ENCODE data around the gene ABCA1.

Gene ABCA1

GRCh38 chr9:104836767-104837166, 91.2 kb downstream of the ABCA1 start:
- no peak for DNase-seq

GRCh38 chr9:104836235-104836634, 91.7 kb downstream of the ABCA1 start:
- peak in 1 of 2 donors; percentile 38 for DNase-seq

- peak in 1 of 2 donors; percentile 7 for DNase-seq
Observed at GRCh38 chr9:104835161-104835560, 92.8 kb downstream of the ABCA1 start.

- DNase-seq: no peak
Observed at GRCh38 chr9:104833696-104834095, 94.3 kb downstream of the ABCA1 start.

- no peak for DNase-seq
Observed at GRCh38 chr9:104831681-104832080, 96.3 kb downstream of the ABCA1 start.

GRCh38 chr9:104826911-104827310, 101.0 kb downstream of the ABCA1 start:
- DNase-seq: no peak

- no peak for DNase-seq
Observed at GRCh38 chr9:104826079-104826775, 101.7 kb downstream of the ABCA1 start.

- DNase-seq: no peak
Observed at GRCh38 chr9:104820336-104820735, 107.6 kb downstream of the ABCA1 start.

GRCh38 chr9:104819033-104819432, 108.9 kb downstream of the ABCA1 start:
- no peak for DNase-seq

GRCh38 chr9:104817437-104817836, 110.5 kb downstream of the ABCA1 start:
- DNase-seq: no peak

GRCh38 chr9:104815851-104816565, 111.9 kb downstream of the ABCA1 start:
- DNase-seq: no peak

- no peak for DNase-seq
Observed at GRCh38 chr9:104810421-104811339, 117.3 kb downstream of the ABCA1 start.

- DNase-seq: peak in 1 of 2 donors; percentile 4
Observed at GRCh38 chr9:104808035-104808614, 119.8 kb downstream of the ABCA1 start.

GRCh38 chr9:104805441-104805840, 122.5 kb downstream of the ABCA1 start:
- DNase-seq: no peak

GRCh38 chr9:104802906-104803305, 125.0 kb downstream of the ABCA1 start:
- DNase-seq: no peak

- DNase-seq: no peak
Observed at GRCh38 chr9:104802110-104802509, 125.8 kb downstream of the ABCA1 start.

- DNase-seq: no peak
Observed at GRCh38 chr9:104800068-104800785, 127.7 kb downstream of the ABCA1 start.

- DNase-seq: no peak
Observed at GRCh38 chr9:104798209-104798995, 129.6 kb downstream of the ABCA1 start.

- DNase-seq: no peak
Observed at GRCh38 chr9:104795857-104796256, 132.1 kb downstream of the ABCA1 start.

- DNase-seq: no peak
Observed at GRCh38 chr9:104795082-104795481, 132.9 kb downstream of the ABCA1 start.

- DNase-seq: no peak
Observed at GRCh38 chr9:104794070-104794469, 133.9 kb downstream of the ABCA1 start.
